Measurements from ENCODE around the gene EIF2AK2.
"Not testable (repeated sequence)": the region's sequence is repeated elsewhere in the genome, so short reads cannot be mapped to it uniquely, and the experiment has no call there.

The EIF2AK2 gene

GRCh38 chr2:37156857-37157714, at the start of gene EIF2AK2:
EIF2AK2 (minus strand) TSS chr2:37156980; CDS start chr2:37147806, 9,174 bp downstream.
- H3K4me1 Mint-ChIP-seq = peaks cover 43% of the 10 kb centered on the region
- ATAC-seq = peak; percentile 91
- H3K36me3 Mint-ChIP-seq = peaks cover 20% of the 10 kb centered on the region
- H3K4me3 Mint-ChIP-seq = peak within 1 kb of the TSS; percentile 84
- H3K27me3 Mint-ChIP-seq = no peaks in the 10 kb centered on the region
- H3K27ac Mint-ChIP-seq = peak within 1 kb of the TSS; percentile 86
- peaks cover 4% of the 10 kb centered on the region for H3K9me3 Mint-ChIP-seq

- Mint-ChIP-seq H3K36me3 (peaks cover 83% of the 10 kb centered on the region), H3K4me1 (peaks cover 10% of the 10 kb centered on the region), H3K4me3 (no peak overlapping the region), H3K27me3 (no peaks in the 10 kb centered on the region), H3K9me3 (peaks cover 25% of the 10 kb centered on the region), H3K27ac (no peak overlapping the region)
- ATAC-seq = no peak
These were observed 49.0 kb upstream of the EIF2AK2 start for GRCh38 chr2:37205689-37206341.

- H3K4me1 Mint-ChIP-seq, ATAC-seq, H3K27ac Mint-ChIP-seq, H3K4me3 Mint-ChIP-seq, H3K27me3 Mint-ChIP-seq: not testable (repeated sequence)
- H3K36me3 Mint-ChIP-seq = peaks cover 76% of the 10 kb centered on the region
- H3K9me3 Mint-ChIP-seq = peaks cover 25% of the 10 kb centered on the region
These were observed 48.4 kb upstream of the EIF2AK2 start for GRCh38 chr2:37205071-37205661.

GRCh38 chr2:37203708-37204107, 46.9 kb upstream of the EIF2AK2 start:
- no peak overlapping the region for H3K27ac Mint-ChIP-seq
- peaks cover 19% of the 10 kb centered on the region for H3K4me1 Mint-ChIP-seq
- peaks cover 62% of the 10 kb centered on the region for H3K36me3 Mint-ChIP-seq
- ATAC-seq = no peak
- H3K4me3 Mint-ChIP-seq = no peak overlapping the region
- H3K27me3 Mint-ChIP-seq = no peaks in the 10 kb centered on the region
- H3K9me3 Mint-ChIP-seq = peaks cover 13% of the 10 kb centered on the region

GRCh38 chr2:37201766-37202165, 45.0 kb upstream of the EIF2AK2 start:
- Mint-ChIP-seq H3K4me1 (peaks cover 22% of the 10 kb centered on the region), H3K27me3 (no peaks in the 10 kb centered on the region), H3K36me3 (peaks cover 42% of the 10 kb centered on the region), H3K9me3 (peaks cover 1% of the 10 kb centered on the region), H3K27ac (no peak overlapping the region), H3K4me3 (no peak overlapping the region)
- ATAC-seq = no peak

GRCh38 chr2:37201208-37201607, 44.4 kb upstream of the EIF2AK2 start:
- Mint-ChIP-seq H3K36me3 (peaks cover 38% of the 10 kb centered on the region), H3K4me3 (no peak overlapping the region), H3K4me1 (peaks cover 22% of the 10 kb centered on the region), H3K9me3 (no peaks in the 10 kb centered on the region), H3K27ac (no peak overlapping the region), H3K27me3 (no peaks in the 10 kb centered on the region)
- ATAC-seq = no peak

- Mint-ChIP-seq H3K27me3 (no peaks in the 10 kb centered on the region), H3K4me1 (peaks cover 22% of the 10 kb centered on the region), H3K27ac (no peak overlapping the region), H3K4me3 (no peak overlapping the region), H3K9me3 (no peaks in the 10 kb centered on the region), H3K36me3 (peaks cover 13% of the 10 kb centered on the region)
- no peak for ATAC-seq
These were observed 41.9 kb upstream of the EIF2AK2 start for GRCh38 chr2:37198681-37199065.

- peak within 1 kb of the TSS; percentile 96 for H3K4me3 Mint-ChIP-seq
- peaks cover 22% of the 10 kb centered on the region for H3K4me1 Mint-ChIP-seq
- H3K36me3 Mint-ChIP-seq = peaks cover under 1% of the 10 kb centered on the region
- peak within 1 kb of the TSS; percentile 94 for H3K27ac Mint-ChIP-seq
- no peaks in the 10 kb centered on the region for H3K9me3 Mint-ChIP-seq
- no peaks in the 10 kb centered on the region for H3K27me3 Mint-ChIP-seq
- peak; percentile 93 for ATAC-seq
These were observed 39.8 kb upstream of the EIF2AK2 start, which contains the start of gene CEBPZOS for GRCh38 chr2:37196320-37197195. CEBPZOS (plus strand) TSS chr2:37196496; CDS start chr2:37199705, 3,209 bp downstream.

GRCh38 chr2:37195862-37196319, 39.1 kb upstream of the EIF2AK2 start:
- H3K4me3 Mint-ChIP-seq = peak overlapping the region; percentile 96
- peak overlapping the region; percentile 94 for H3K27ac Mint-ChIP-seq
- H3K27me3 Mint-ChIP-seq, H3K9me3 Mint-ChIP-seq, H3K36me3 Mint-ChIP-seq, ATAC-seq: not testable (repeated sequence)
- H3K4me1 Mint-ChIP-seq = peaks cover 22% of the 10 kb centered on the region

GRCh38 chr2:37192551-37192950, 35.8 kb upstream of the EIF2AK2 start:
- H3K27me3 Mint-ChIP-seq = no peaks in the 10 kb centered on the region
- H3K4me1 Mint-ChIP-seq = peaks cover 7% of the 10 kb centered on the region
- no peaks in the 10 kb centered on the region for H3K9me3 Mint-ChIP-seq
- H3K4me3 Mint-ChIP-seq = no peak overlapping the region
- H3K36me3 Mint-ChIP-seq = no peaks in the 10 kb centered on the region
- H3K27ac Mint-ChIP-seq = no peak overlapping the region
- no peak for ATAC-seq

- Mint-ChIP-seq H3K9me3 (no peaks in the 10 kb centered on the region), H3K27ac (no peak overlapping the region), H3K4me1 (no peaks in the 10 kb centered on the region), H3K4me3 (no peak overlapping the region), H3K36me3 (no peaks in the 10 kb centered on the region), H3K27me3 (no peaks in the 10 kb centered on the region)
- no peak for ATAC-seq
These were observed 35.0 kb upstream of the EIF2AK2 start for GRCh38 chr2:37191747-37192146.

GRCh38 chr2:37191253-37191652, 34.5 kb upstream of the EIF2AK2 start:
- Mint-ChIP-seq H3K4me1 (no peaks in the 10 kb centered on the region), H3K27ac (no peak overlapping the region), H3K36me3 (no peaks in the 10 kb centered on the region), H3K9me3 (no peaks in the 10 kb centered on the region), H3K4me3 (no peak overlapping the region), H3K27me3 (no peaks in the 10 kb centered on the region)
- ATAC-seq = no peak

GRCh38 chr2:37190290-37190689, 33.5 kb upstream of the EIF2AK2 start:
- Mint-ChIP-seq H3K36me3 (no peaks in the 10 kb centered on the region), H3K4me1 (no peaks in the 10 kb centered on the region), H3K4me3 (no peak overlapping the region), H3K27ac (no peak overlapping the region), H3K27me3 (no peaks in the 10 kb centered on the region), H3K9me3 (no peaks in the 10 kb centered on the region)
- ATAC-seq = no peak

- H3K4me1 Mint-ChIP-seq = no peaks in the 10 kb centered on the region
- no peak overlapping the region for H3K4me3 Mint-ChIP-seq
- no peaks in the 10 kb centered on the region for H3K27me3 Mint-ChIP-seq
- H3K36me3 Mint-ChIP-seq = no peaks in the 10 kb centered on the region
- H3K27ac Mint-ChIP-seq = no peak overlapping the region
- no peaks in the 10 kb centered on the region for H3K9me3 Mint-ChIP-seq
- no peak for ATAC-seq
These were observed 32.8 kb upstream of the EIF2AK2 start for GRCh38 chr2:37189452-37190153.

Data from stimulated activated memory B cell treated with anti-CD40 and anti-IgM and Interleukin-4, amounts not matched to agents 10 μg/mL and 1 μg/mL and 100 μg/mL, for 72 hours (primary cell).